Trophoblast cell (in vitro differentiated cells and primary cell): ENCODE measurements around the gene KLHL12.

ENCODE experiments used
- DNase-seq, 2 donors: peaks; one replicate each; pipeline ENCODE4 v3.0.0-alpha.2; 2016
- H2AFZ ChIP-seq: 2 replicates; pipeline ENCODE4 v1.6.1; 2013; ENCODE audit warnings: low read length, moderate library complexity, mild to moderate bottlenecking; ENCODE audit not compliant: insufficient read depth, poor library complexity
- H2AK5ac ChIP-seq: 2 replicates; pipeline ENCODE4 v1.6.1; 2013; ENCODE audit warnings: mild to moderate bottlenecking, low read length
- H2BK120ac ChIP-seq: 2 replicates; pipeline ENCODE4 v1.6.1; 2013; ENCODE audit warnings: low read length, mild to moderate bottlenecking, moderate library complexity; ENCODE audit not compliant: insufficient read depth, poor library complexity
- H2BK12ac ChIP-seq: 2 replicates; pipeline ENCODE4 v1.6.1; 2013; ENCODE audit warnings: mild to moderate bottlenecking, low read length, moderate library complexity
- H2BK5ac ChIP-seq: 2 replicates; pipeline ENCODE4 v1.6.1; 2013; ENCODE audit warnings: low read length, low read depth, moderate library complexity, mild to moderate bottlenecking; ENCODE audit not compliant: poor library complexity
- H3K14ac ChIP-seq: 2 replicates; pipeline ENCODE4 v1.6.1; 2013; ENCODE audit warnings: mild to moderate bottlenecking, low read length
- H3K18ac ChIP-seq: 2 replicates; pipeline ENCODE4 v1.6.1; 2013; ENCODE audit warnings: mild to moderate bottlenecking, low read length
- H3K23ac ChIP-seq: 2 replicates; pipeline ENCODE4 v1.6.1; 2013; ENCODE audit warnings: low read length
- H3K27ac ChIP-seq: 2 replicates; pipeline ENCODE4 v1.5.1; 2013; ENCODE audit warnings: low read depth, mild to moderate bottlenecking, inconsistent platforms, low read length, moderate library complexity
- H3K27me3 ChIP-seq: 2 replicates; pipeline ENCODE4 v1.6.1; 2013; ENCODE audit warnings: inconsistent platforms, mild to moderate bottlenecking, low read length, moderate library complexity; ENCODE audit not compliant: insufficient read depth
- H3K36me3 ChIP-seq, 2 experiments: 1 replicate in 1 of 2; 2 replicates in 1 of 2; pipeline ENCODE4 v1.6.1; 2013; ENCODE audit warnings: low read length in 2 of 2, mild to moderate bottlenecking in 2 of 2, moderate library complexity in 1 of 2; ENCODE audit not compliant: insufficient read depth in 2 of 2, control insufficient read depth in 1 of 2
- H3K4ac ChIP-seq: 2 replicates; pipeline ENCODE4 v1.6.1; 2013; ENCODE audit warnings: low read depth, mild to moderate bottlenecking, low read length, moderate library complexity
- H3K4me1 ChIP-seq, 2 experiments: 1 replicate in 1 of 2; 2 replicates in 1 of 2; pipeline ENCODE4 v1.6.1; 2013; ENCODE audit warnings: low read length in 2 of 2, mild to moderate bottlenecking in 2 of 2, moderate library complexity in 1 of 2; ENCODE audit not compliant: insufficient read depth in 2 of 2, control insufficient read depth in 1 of 2
- H3K4me2 ChIP-seq: 2 replicates; pipeline ENCODE4 v1.6.1; 2013; ENCODE audit warnings: inconsistent platforms, mild to moderate bottlenecking, low read length, moderate library complexity
- H3K4me3 ChIP-seq: 2 replicates; pipeline ENCODE4 v1.5.1; 2013; ENCODE audit warnings: mild to moderate bottlenecking, low read depth, low read length, inconsistent platforms
- H3K79me1 ChIP-seq: one replicate; pipeline ENCODE4 v1.6.1; 2013; ENCODE audit warnings: low read length
- H3K79me2 ChIP-seq: 2 replicates; pipeline ENCODE4 v1.6.1; 2013; ENCODE audit warnings: low read length, mild to moderate bottlenecking; ENCODE audit not compliant: control insufficient read depth, insufficient read depth, poor library complexity
- H3K9ac ChIP-seq: 2 replicates; pipeline ENCODE4 v1.6.1; 2013; ENCODE audit warnings: mild to moderate bottlenecking, low read length
- H3K9me3 ChIP-seq: 2 replicates; pipeline ENCODE4 v1.6.1; 2013; ENCODE audit warnings: low read depth, mild to moderate bottlenecking, control low read depth, inconsistent platforms, low read length; ENCODE audit not compliant: insufficient read depth
- H4K12ac ChIP-seq: 2 replicates; pipeline ENCODE4 v1.6.1; 2013; ENCODE audit warnings: low read depth, mild to moderate bottlenecking, low read length, moderate library complexity
- H4K8ac ChIP-seq: 2 replicates; pipeline ENCODE4 v1.6.1; 2013; ENCODE audit warnings: low read depth, mild to moderate bottlenecking, low read length, moderate library complexity
- H4K91ac ChIP-seq: one replicate; pipeline ENCODE4 v1.6.1; 2013; ENCODE audit warnings: low read depth, mild to moderate bottlenecking, low read length, moderate library complexity
- WGBS: extraction: QIAGEN DNeasy Blood & Tissue Kit; methylation state at CpG from one replicate; pipeline ENCODE4 v1.1.7; 2013; ENCODE audit warnings: missing lambda C conversion rate; ENCODE audit not compliant: insufficient read length, insufficient coverage; ENCODE audit errors: extremely low coverage; 5-methylcytosine and 5-hydroxymethylcytosine counted together

Gene KLHL12

GRCh38 chr1:202857136-202857610, 69.9 kb downstream of the KLHL12 start:
- H3K9me3 ChIP-seq = no peaks in the 10 kb centered on the region
- no peak overlapping the region for H2AFZ ChIP-seq
- no peak overlapping the region for H3K14ac ChIP-seq
- H2AK5ac ChIP-seq = no peak overlapping the region
- H4K91ac ChIP-seq = no peak overlapping the region
- peak in 1 of 2 donors; percentile 21 for DNase-seq
- peaks cover 8 to 12% of the 10 kb centered on the region in 2 experiments for H3K4me1 ChIP-seq
- no peak overlapping the region for H3K27ac ChIP-seq
- H3K79me2 ChIP-seq = peaks cover 8% of the 10 kb centered on the region
- no peak overlapping the region for H3K18ac ChIP-seq
- no CpG with 5 or more reads among the region's 4 CpGs for WGBS
- H3K9ac ChIP-seq = no peak overlapping the region
- no peak overlapping the region for H4K12ac ChIP-seq
- H4K8ac ChIP-seq = no peak overlapping the region
- H2BK120ac ChIP-seq = no peak overlapping the region
- no peak overlapping the region for H2BK12ac ChIP-seq
- H3K4me2 ChIP-seq = no peak overlapping the region
- no peak overlapping the region for H3K4me3 ChIP-seq
- no peak overlapping the region for H3K23ac ChIP-seq
- H3K4ac ChIP-seq = no peak overlapping the region
- H3K27me3 ChIP-seq = no peaks in the 10 kb centered on the region
- peaks cover 37 to 48% of the 10 kb centered on the region in 2 experiments for H3K36me3 ChIP-seq
- peaks cover 8% of the 10 kb centered on the region for H3K79me1 ChIP-seq
- H2BK5ac ChIP-seq = no peak overlapping the region

- Histone ChIP-seq H2AK5ac (no peak overlapping the region), H3K4me1 (peaks cover 6 to 12% of the 10 kb centered on the region in 2 experiments), H3K9me3 (no peaks in the 10 kb centered on the region), H3K4ac (no peak overlapping the region), H4K12ac (no peak overlapping the region), H4K8ac (no peak overlapping the region), H2AFZ (no peak overlapping the region), H3K27me3 (no peaks in the 10 kb centered on the region), H3K18ac (no peak overlapping the region), H3K23ac (no peak overlapping the region), H3K36me3 (peaks cover 40 to 52% of the 10 kb centered on the region in 2 experiments), H3K9ac (no peak overlapping the region), H3K79me1 (peaks cover 4% of the 10 kb centered on the region), H3K4me2 (no peak overlapping the region), H3K4me3 (no peak overlapping the region), H3K27ac (no peak overlapping the region), H2BK120ac (no peak overlapping the region), H3K14ac (no peak overlapping the region), H2BK12ac (no peak overlapping the region), H3K79me2 (peaks cover 7% of the 10 kb centered on the region), H2BK5ac (no peak overlapping the region), H4K91ac (no peak overlapping the region)
- DNase-seq = no peak
- no CpG with 5 or more reads among the region's 2 CpGs for WGBS
These were observed 71.0 kb downstream of the KLHL12 start for GRCh38 chr1:202856014-202856413.

GRCh38 chr1:202854787-202855186, 72.2 kb downstream of the KLHL12 start:
- H3K4ac ChIP-seq = no peak overlapping the region
- H3K4me2 ChIP-seq = no peak overlapping the region
- no peak for DNase-seq
- H2BK12ac ChIP-seq = no peak overlapping the region
- H3K27me3 ChIP-seq = no peaks in the 10 kb centered on the region
- H3K9me3 ChIP-seq = no peaks in the 10 kb centered on the region
- H3K14ac ChIP-seq = no peak overlapping the region
- H2AK5ac ChIP-seq = no peak overlapping the region
- no peak overlapping the region for H4K91ac ChIP-seq
- no peak overlapping the region for H3K4me3 ChIP-seq
- peaks cover 3 to 7% of the 10 kb centered on the region in 2 experiments for H3K4me1 ChIP-seq
- no CpG with 5 or more reads among the region's 8 CpGs for WGBS
- peaks cover 3% of the 10 kb centered on the region for H3K79me2 ChIP-seq
- H3K18ac ChIP-seq = no peak overlapping the region
- H2BK5ac ChIP-seq = no peak overlapping the region
- no peak overlapping the region for H2BK120ac ChIP-seq
- no peak overlapping the region for H4K8ac ChIP-seq
- H3K36me3 ChIP-seq = peaks cover 45 to 57% of the 10 kb centered on the region in 2 experiments
- no peak overlapping the region for H4K12ac ChIP-seq
- H3K79me1 ChIP-seq = no peaks in the 10 kb centered on the region
- H2AFZ ChIP-seq = no peak overlapping the region
- H3K9ac ChIP-seq = no peak overlapping the region
- H3K23ac ChIP-seq = no peak overlapping the region
- H3K27ac ChIP-seq = no peak overlapping the region

GRCh38 chr1:202852163-202852904, 74.7 kb downstream of the KLHL12 start:
- H3K4ac ChIP-seq = no peak overlapping the region
- H3K23ac ChIP-seq = no peak overlapping the region
- no peaks in the 10 kb centered on the region for H3K9me3 ChIP-seq
- H2BK120ac ChIP-seq = no peak overlapping the region
- H2AFZ ChIP-seq = no peak overlapping the region
- H3K79me1 ChIP-seq = no peaks in the 10 kb centered on the region
- H4K12ac ChIP-seq = no peak overlapping the region
- H3K4me3 ChIP-seq = no peak overlapping the region
- no peak overlapping the region for H4K8ac ChIP-seq
- H3K27me3 ChIP-seq = no peaks in the 10 kb centered on the region
- H2BK12ac ChIP-seq = no peak overlapping the region
- no peak overlapping the region for H3K9ac ChIP-seq
- peaks cover 36 to 44% of the 10 kb centered on the region in 2 experiments for H3K36me3 ChIP-seq
- H3K79me2 ChIP-seq = no peaks in the 10 kb centered on the region
- no peak overlapping the region for H2BK5ac ChIP-seq
- H3K18ac ChIP-seq = no peak overlapping the region
- H3K4me1 ChIP-seq = no peaks in the 10 kb centered on the region
- DNase-seq = peak; percentile 65 to 79
- WGBS = no CpG with 5 or more reads among the region's 15 CpGs
- no peak overlapping the region for H2AK5ac ChIP-seq
- no peak overlapping the region for H3K4me2 ChIP-seq
- no peak overlapping the region for H3K14ac ChIP-seq
- H4K91ac ChIP-seq = no peak overlapping the region
- no peak overlapping the region for H3K27ac ChIP-seq
